ENCODE measurements around the gene APOO.
A peak's percentile ranks its signal among the peaks of the same experiment; 100 is the strongest.
"Not testable (repeated sequence)": the region's sequence is repeated elsewhere in the genome, so short reads cannot be mapped to it uniquely, and the experiment has no call there.

Gene APOO

GRCh38 chrX:23902419-23902818 is 5.3 kb downstream of the APOO start:
- DNase-seq (ENCODE audit: low read depth): no peak

DNA sequence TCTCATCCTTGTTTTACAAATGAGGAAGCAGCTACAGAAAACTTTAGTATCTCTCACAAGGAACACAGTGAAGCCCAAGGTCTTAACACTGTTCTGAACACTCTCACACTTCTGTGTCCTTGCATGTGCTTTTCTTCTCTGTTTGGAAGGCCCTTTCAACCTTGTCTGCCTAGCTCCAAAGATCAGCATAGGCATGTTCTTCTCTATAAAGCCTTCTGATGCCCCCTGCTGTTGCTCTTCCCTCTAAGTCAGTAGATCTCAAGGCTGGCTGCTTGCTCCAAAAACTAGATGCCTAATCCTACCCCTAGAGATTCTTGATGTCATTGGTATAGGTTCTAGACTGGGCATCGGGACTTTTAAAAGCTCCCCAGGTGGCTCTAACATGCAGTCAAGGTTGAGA is 5.9 kb downstream of the APOO start:
- DNase-seq (ENCODE audit: low read depth): peak; percentile 13

DNA sequence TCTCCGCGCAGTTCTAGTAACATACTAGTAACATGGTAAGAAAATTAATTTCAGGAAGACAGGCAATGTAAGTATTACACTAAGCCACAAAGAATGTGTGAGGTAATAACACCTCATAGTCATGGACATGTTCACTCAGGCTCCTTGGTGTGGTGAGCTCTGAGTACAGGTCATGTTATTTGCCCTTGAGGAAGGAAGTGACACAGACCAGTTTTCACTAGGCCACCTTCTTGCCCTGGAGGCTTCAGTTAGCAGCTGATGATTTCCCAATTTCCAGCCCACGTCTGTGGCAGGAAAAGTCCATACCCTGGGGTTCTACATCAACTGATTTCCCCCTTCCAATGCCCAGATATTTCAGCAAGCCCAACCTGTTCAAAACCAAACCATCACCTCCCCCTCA is 6.7 kb downstream of the APOO start:
- DNase-seq (ENCODE audit: low read depth): no peak

GRCh38 chrX:23900220-23900797 is 7.4 kb downstream of the APOO start:
- DNase-seq (ENCODE audit: low read depth): no peak

GRCh38 chrX:23898412-23898959 is 9.3 kb downstream of the APOO start:
- DNase-seq (ENCODE audit: low read depth): no peak

DNA sequence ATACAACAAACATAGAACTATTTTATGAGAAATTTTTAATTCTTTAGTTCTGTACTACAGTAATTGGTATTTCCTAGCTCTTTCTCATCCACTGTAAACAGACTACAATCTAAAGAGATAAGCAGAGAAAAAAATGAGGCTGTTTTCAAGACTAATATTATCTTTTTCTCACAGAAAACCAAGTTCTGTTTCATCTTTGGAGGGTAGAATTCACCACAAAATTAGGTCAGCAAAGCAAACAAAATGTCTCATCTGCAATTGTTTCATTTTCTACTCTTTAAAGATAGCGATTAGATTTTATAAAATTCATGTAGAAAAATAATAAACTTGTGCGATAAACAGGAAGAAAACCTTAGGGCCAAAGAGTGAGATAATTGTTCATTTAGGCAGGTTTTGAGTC is 10.8 kb downstream of the APOO start:
- no peak for DNase-seq (ENCODE audit: low read depth)

DNA sequence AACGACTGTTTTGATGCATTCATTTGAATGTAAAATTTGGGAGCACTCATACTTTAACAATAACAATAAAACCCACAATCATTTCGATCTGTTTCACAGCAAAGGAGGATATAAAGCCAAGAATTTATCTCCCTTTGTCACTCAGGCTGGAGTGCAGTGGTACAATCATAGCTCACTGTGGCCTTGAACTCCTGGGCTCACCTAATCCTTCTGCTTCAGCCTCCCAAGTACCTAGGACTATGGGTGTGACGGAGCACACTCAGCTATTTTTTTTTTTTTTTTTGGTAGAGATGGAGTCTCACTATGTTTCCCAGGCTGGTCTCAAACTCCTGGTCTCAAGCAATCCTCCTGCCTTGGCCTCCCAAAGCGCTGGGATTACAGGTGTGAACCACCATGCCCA is 11.2 kb downstream of the APOO start:
- DNase-seq (ENCODE audit: low read depth): not testable (repeated sequence)

DNA sequence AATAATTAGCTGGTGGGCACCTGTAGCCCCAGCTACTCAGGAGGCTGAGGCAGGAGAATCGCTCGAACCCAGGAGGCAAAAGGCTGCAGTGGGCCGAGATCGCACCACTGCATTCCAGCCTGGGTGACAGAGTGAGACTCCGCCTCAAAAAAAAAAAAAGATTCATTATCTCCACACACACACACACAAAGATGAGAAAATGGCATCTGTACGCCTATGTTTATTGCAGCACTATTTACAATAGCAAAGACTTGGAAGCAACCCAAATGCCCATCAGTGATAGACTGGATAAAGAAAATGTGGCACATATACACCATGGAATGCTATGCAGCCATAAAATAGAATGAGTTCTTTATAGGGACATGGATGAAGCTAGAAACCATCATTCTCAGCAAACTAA is 12.7 kb downstream of the APOO start:
- not testable (repeated sequence) for DNase-seq (ENCODE audit: low read depth)

- no peak for DNase-seq (ENCODE audit: low read depth)
These were observed 16.8 kb downstream of the APOO start for GRCh38 chrX:23890933-23891332.

DNA sequence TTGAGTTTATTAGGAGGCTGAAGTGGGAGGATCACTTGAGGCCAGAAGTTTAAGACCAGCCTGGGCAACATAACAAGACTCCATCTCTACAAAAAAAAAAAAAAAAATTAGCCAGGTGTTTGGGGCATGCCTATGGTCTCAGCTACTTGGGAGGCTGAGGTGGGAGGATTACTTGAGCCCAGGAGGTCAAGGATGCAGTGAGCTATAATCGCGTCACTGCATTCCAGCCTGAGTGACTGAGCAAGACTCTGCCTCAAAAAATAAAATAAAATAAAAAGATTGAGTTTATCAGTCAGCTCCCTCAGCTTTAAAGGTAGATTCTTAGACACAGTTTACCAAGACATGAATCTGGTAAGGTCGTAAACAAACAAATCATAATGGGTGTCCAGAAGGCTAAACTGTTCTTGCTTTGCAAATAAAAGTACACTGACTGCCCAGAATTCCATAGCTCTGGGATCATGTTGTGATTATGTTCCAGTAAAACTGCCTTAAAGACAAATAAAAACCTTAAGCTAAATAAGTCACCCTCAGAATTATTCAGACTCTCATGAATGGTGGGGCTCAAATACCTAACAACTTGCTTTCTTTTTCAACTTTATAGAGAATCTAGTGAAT is 18.7 kb downstream of the APOO start:
- DNase-seq (ENCODE audit: low read depth): no peak

- no peak for DNase-seq (ENCODE audit: low read depth)
These were observed 19.8 kb downstream of the APOO start for GRCh38 chrX:23887918-23888317.

GRCh38 chrX:23887451-23887850 is 20.3 kb downstream of the APOO start:
- DNase-seq (ENCODE audit: low read depth): no peak

DNA sequence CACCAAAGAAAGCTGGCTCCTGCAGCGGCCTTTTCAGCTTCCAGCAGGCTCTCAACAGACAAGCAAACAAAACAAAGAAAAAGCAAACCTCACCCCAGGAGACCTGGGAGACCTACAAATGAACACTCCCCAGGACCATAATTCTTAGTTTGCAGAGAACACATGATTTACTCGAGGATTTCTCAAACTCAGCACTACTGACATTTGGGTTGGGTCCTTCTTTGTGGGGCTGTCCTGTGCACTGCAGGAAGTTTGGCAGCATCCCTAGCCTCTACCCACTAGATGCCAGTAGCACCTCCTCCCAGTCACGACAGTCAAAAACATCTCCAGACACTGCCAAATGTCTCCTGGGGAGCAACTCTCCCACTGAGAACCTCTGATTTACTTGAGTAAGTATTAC is 21.9 kb downstream of the APOO start:
- DNase-seq (ENCODE audit: low read depth): no peak

GRCh38 chrX:23884427-23885024 is 23.2 kb downstream of the APOO start:
- DNase-seq (ENCODE audit: low read depth): no peak

DNA sequence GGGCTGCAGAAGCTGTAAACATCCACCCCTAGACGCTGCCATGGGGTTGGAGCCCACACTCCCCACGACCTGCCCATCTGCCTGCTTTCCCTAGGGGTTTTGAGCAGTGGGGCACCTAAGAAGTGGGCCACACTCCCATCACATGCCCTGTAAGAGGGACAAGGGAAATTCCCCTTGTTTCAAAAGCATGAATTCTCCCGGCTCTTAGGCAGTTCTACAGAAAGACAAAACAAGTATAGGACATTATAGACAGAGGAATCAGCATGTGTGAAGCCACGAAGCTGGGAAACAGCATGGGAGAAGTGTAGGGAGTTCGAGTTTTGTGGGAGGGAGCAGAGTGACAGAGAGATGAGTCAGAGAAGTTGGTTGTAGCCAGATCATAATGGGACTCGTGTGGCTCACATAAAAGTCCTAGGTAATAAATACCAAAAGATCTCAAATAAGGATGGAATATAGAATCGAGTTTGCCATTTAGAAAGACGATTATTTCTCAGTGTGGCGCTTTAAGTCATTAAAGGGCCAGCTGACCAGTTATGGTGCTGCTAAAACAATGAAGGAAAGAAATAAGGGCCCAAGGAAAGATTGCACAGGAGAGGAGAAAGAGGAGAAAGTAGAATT is 23.9 kb downstream of the APOO start:
- DNase-seq (ENCODE audit: low read depth): no peak

GRCh38 chrX:23879380-23880090 is 28.2 kb downstream of the APOO start:
- no peak for DNase-seq (ENCODE audit: low read depth)

- no peak for DNase-seq (ENCODE audit: low read depth)
These were observed 35.7 kb downstream of the APOO start for GRCh38 chrX:23871905-23872546.

- no peak for DNase-seq (ENCODE audit: low read depth)
These were observed 37.7 kb downstream of the APOO start for GRCh38 chrX:23870041-23870440.

DNA sequence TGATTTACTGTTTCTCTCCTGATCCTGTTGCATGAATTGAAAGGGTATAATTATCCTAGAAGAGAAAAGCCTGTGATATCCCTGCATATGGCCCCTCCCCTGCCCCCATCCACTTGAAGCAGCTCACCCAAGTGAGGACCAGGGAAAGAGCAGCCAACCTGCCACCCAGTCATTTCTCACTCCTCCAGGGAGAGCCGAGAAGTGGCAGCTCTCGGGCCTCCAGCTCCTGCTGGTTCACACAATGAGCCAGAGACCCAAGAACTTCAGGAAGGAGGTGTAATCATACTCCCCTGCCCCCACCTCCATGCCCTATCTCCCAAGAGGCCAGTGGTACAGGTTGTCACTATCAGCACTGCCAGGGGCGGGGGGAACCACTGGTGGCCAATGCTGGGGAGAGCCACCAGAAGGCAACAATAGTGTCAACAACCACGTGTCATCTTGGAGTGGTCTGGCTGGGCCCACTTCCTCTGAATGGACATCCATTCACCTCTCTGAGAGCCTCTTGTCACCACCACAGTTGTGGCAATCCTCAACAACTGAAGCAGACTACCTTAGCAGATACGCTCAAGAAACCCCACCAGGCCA is 42.9 kb downstream of the APOO start:
- DNase-seq (ENCODE audit: low read depth): no peak

GRCh38 chrX:23861952-23862351 is 45.8 kb downstream of the APOO start:
- DNase-seq (ENCODE audit: low read depth): not testable (repeated sequence)

DNA sequence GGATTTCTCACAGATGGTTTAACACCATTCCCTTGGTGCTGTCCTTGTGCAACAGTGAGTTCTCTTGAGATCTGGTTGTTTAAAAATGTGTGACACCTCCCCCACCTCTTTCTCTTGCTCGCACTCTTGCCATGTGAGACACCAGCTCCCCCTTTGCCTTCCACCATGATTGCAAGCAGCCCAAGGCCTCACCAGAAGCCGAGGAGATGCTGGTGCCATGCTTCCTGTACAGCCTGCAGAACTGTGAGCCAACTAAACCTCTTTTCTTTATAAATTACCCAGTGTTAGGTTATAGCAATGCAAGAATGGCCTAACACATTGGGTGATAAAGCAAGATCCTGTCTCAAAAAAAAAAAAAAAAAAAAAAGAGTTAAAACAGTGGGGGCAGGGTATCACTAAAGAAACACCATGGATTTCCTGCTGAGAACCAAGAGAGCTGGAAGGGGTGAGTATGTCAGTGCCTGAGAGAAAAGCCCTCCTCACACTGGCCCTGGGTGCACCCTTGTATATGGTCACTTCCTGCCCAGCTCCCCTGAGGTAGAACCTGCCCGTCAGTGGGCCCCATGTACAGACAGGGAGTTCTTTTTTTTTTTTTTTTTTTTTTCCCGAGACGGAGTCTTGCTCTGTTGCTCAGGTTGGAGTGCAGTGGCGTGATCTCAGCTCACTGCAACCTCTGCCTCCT is 46.4 kb downstream of the APOO start:
- no peak for DNase-seq (ENCODE audit: low read depth)
